Measurements from ENCODE around the gene EXOC4.
"Not testable (repeated sequence)": the region's sequence is repeated elsewhere in the genome, so short reads cannot be mapped to it uniquely, and the experiment has no call there.

EXOC4 gene

DNA sequence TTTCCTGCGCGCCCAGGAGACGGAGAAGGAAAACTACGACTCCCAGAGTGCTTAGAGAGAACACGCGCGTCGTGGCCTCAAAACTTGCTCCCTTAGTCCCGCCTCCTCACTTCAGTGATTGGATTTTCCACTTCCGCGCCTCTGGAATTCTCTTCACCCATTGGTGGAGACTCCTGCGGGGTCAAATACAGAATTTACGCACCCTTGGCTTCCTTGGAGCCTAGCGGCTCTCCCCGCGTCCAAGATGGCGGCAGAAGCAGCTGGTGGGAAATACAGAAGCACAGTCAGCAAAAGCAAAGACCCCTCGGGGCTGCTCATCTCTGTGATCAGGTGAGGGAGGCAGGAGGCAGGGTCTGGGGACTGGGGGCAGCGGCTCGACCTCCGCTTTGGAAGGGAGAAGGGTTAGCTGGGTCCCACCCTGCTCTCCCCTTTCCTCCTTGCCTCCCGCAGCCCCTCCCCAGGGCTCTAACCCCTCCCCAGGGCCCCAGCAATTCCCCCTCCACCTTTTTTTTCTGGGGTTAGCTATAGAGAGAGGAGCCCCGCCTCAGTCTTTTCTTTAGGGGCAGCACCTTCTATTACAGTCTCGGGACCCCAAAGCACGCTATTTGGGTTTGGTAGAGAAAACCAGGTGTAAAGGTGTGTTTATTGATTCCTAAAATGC lies at the start of gene EXOC4:
Gene EXOC4, plus strand, starts transcription at position 221 of the 661 bp plus-strand sequence.
- peak; percentile 97 for DNase-seq (ENCODE audit: low read depth)
- H3K4me3 ChIP-seq (ENCODE audit: low read depth, low read length): peak within 1 kb of the TSS; percentile 90
- TF ChIP-seq, protein P1, sequence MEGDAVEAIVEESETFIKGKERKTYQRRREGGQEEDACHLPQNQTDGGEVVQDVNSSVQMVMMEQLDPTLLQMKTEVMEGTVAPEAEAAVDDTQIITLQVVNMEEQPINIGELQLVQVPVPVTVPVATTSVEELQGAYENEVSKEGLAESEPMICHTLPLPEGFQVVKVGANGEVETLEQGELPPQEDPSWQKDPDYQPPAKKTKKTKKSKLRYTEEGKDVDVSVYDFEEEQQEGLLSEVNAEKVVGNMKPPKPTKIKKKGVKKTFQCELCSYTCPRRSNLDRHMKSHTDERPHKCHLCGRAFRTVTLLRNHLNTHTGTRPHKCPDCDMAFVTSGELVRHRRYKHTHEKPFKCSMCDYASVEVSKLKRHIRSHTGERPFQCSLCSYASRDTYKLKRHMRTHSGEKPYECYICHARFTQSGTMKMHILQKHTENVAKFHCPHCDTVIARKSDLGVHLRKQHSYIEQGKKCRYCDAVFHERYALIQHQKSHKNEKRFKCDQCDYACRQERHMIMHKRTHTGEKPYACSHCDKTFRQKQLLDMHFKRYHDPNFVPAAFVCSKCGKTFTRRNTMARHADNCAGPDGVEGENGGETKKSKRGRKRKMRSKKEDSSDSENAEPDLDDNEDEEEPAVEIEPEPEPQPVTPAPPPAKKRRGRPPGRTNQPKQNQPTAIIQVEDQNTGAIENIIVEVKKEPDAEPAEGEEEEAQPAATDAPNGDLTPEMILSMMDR (IDR thresholded peaks at IDR 0.05; ENCODE audit: low read depth, low read length, missing control alignments): no peak
- in situ Hi-C loops (cut with HindIII; ENCODE audit: low sequenced_read_pairs): no loop called here

GRCh38 chr7:133203490-133203889 lies 49.4 kb upstream of the EXOC4 start:
- TF ChIP-seq, protein P1 (IDR thresholded peaks at IDR 0.05; ENCODE audit: low read depth, low read length, missing control alignments): no peak
- DNase-seq (ENCODE audit: low read depth): no peak
- in situ Hi-C loops (cut with HindIII; ENCODE audit: low sequenced_read_pairs): no loop called here
- no peak overlapping the region for H3K4me3 ChIP-seq (ENCODE audit: low read depth, low read length)

GRCh38 chr7:133207687-133208086 lies 45.2 kb upstream of the EXOC4 start:
- in situ Hi-C loops (cut with HindIII; ENCODE audit: low sequenced_read_pairs): no loop called here

DNA sequence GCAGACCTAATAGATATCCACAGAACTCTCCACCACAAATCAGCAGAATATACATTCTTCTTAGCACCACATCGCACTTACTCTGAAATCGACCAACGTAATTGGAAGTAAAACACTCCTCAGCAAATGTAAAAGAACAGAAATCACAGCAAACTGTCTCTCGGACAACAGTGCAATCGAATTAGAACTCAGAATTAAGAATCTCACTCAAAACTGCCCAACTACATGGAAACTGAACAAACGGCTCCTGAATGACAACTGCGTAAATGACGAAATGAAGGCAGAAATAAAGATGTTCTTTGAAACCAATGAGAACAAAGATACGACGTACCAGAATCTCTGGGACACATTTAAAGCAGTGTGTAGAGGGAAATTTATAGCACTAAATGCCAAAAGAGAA lies 42.1 kb upstream of the EXOC4 start:
- H3K4me3 ChIP-seq (ENCODE audit: low read depth, low read length); DNase-seq (ENCODE audit: low read depth); in situ Hi-C loops (cut with HindIII; ENCODE audit: low sequenced_read_pairs): not testable (repeated sequence)

More at GRCh38 chr7:133207687-133208086, 45.2 kb upstream of the EXOC4 start:
- DNase-seq (ENCODE audit: low read depth): no peak
- TF ChIP-seq, protein P1 (IDR thresholded peaks at IDR 0.05; ENCODE audit: low read depth, low read length, missing control alignments): no peak
- no peak overlapping the region for H3K4me3 ChIP-seq (ENCODE audit: low read depth, low read length)

DNA sequence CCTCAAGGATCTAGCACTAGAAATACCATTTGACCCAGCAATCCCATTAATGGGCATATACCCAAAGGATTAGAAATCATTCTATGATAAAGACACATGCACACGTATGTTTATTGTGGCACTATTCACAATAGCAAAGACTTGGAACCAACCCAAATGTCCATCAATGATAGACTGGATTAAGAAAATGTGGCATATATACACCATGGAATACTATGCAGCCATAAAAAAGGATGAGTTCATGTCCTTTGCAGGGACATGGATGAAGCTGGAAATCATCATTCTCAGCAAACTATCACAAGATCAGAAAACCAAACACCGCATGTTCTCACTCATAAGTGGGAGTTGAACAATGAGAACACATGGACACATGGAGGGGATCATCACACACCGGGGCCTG lies 39.1 kb upstream of the EXOC4 start:
- DNase-seq (ENCODE audit: low read depth); in situ Hi-C loops (cut with HindIII; ENCODE audit: low sequenced_read_pairs); H3K4me3 ChIP-seq (ENCODE audit: low read depth, low read length): not testable (repeated sequence)

- TF ChIP-seq, protein P1 (IDR thresholded peaks at IDR 0.05; ENCODE audit: low read depth, low read length, missing control alignments): no peak
- DNase-seq (ENCODE audit: low read depth): no peak
- no peak overlapping the region for H3K4me3 ChIP-seq (ENCODE audit: low read depth, low read length)
- in situ Hi-C loops (cut with HindIII; ENCODE audit: low sequenced_read_pairs): no loop called here
Observed at GRCh38 chr7:133217773-133218172, 35.1 kb upstream of the EXOC4 start.

GRCh38 chr7:133230591-133231194 lies 22.2 kb upstream of the EXOC4 start:
- in situ Hi-C loops (cut with HindIII; ENCODE audit: low sequenced_read_pairs): no loop called here
- peak; percentile 28 for DNase-seq (ENCODE audit: low read depth)
- no peak overlapping the region for H3K4me3 ChIP-seq (ENCODE audit: low read depth, low read length)
- TF ChIP-seq, protein P1 (IDR thresholded peaks at IDR 0.05; ENCODE audit: low read depth, low read length, missing control alignments): peak; percentile 75

Measured in astrocyte of the cerebellum (primary cell).